HepG2 (cell line): ENCODE data around the gene GALNT17. TPM values are rescaled to one million over a fixed set of nuclear protein-coding genes. Genes with fewer than 3 reads are reported as not detected.

Experiments used
- ATAC-seq: fragments of 200-7000 bp; cut with Tn5 transposase; 3 replicates; pipeline ENCODE4 v1.9.1; 2020; ENCODE audit warnings: mild to moderate bottlenecking, moderate library complexity
- BruUV-seq: library from RNA; stranded (reverse); fragments of 400-500 nt; replicated peaks from 2 replicates; lab custom pipeline; 2021; lab: Mats Ljungman, UMichigan
- CTCF ChIA-PET: fragments of 300-600 bp; formaldehyde crosslinking; extraction: SDS; loops from one replicate; lab custom pipeline; 2021; ENCODE audit warnings: low total read pairs, inconsistent platforms, low intra/inter-chr PET ratio; lab: Yijun Ruan, JAX
- POLR2A ChIA-PET: fragments of 350-600 bp; sonication (Branson Sonifier 250); formaldehyde crosslinking; loops from one replicate; lab custom pipeline; 2020; ENCODE audit warnings: antibody characterized with exemption, inconsistent platforms; lab: Yijun Ruan, JAX
- DNase-seq: peaks from one replicate; pipeline ENCODE4 v3.0.0-alpha.2; 2015; ENCODE audit warnings: low spot score
- FAIRE-seq: peaks from 3 replicates; lab custom pipeline; 2011; peaks lifted over from hg19 to GRCh38; lab: Jason Lieb, UNC
- H2AFZ ChIP-seq: one replicate; pipeline ENCODE4 v1.6.1; 2011; ENCODE audit warnings: low read length, inconsistent platforms
- H3K27ac ChIP-seq: fragments of 300-600 bp; 3 replicates; pipeline ENCODE4 v1.8.0; 2011; ENCODE audit warnings: mixed run types, mild to moderate bottlenecking, mixed read lengths, low read length, inconsistent platforms; ENCODE audit not compliant: insufficient read depth; ENCODE audit errors: extremely low read length
- H3K27me3 ChIP-seq, 2 experiments: fragments of 200-600 bp in 1 of 2; 2 replicates in 1 of 2; 3 replicates in 1 of 2; pipeline versions ENCODE4 v1.6.0 to v1.8.0; 2011; ENCODE audit warnings: low read length in 2 of 2, mild to moderate bottlenecking in 2 of 2, moderate library complexity in 2 of 2, inconsistent platforms in 1 of 2; ENCODE audit not compliant: insufficient read depth in 2 of 2, control insufficient read depth in 1 of 2
- H3K36me3 ChIP-seq, 2 experiments: fragments of 200-600 bp in 1 of 2; replicated peaks in 1 of 2; 2 replicates in 1 of 2; 3 replicates in 1 of 2; pipeline versions ENCODE4 v1.5.1 to v1.8.0; 2011; ENCODE audit warnings: low read length in 2 of 2, inconsistent platforms in 1 of 2; ENCODE audit not compliant: insufficient read depth in 2 of 2, control insufficient read depth in 1 of 2
- H3K4me1 ChIP-seq: 2 replicates; pipeline ENCODE4 v1.5.1; 2012; ENCODE audit warnings: low read length, inconsistent platforms; ENCODE audit not compliant: insufficient read depth
- H3K4me2 ChIP-seq: 2 replicates; pipeline ENCODE4 v1.6.0; 2011; ENCODE audit warnings: low read depth, low read length, inconsistent platforms
- H3K4me3 ChIP-seq, 3 experiments: fragments of 200-600 bp in 1 of 3; sonication (generic), shearing (Covaris generic) in 1 of 3; replicated peaks in 1 of 3; 2 replicates each; pipeline ENCODE4 v1.5.1; 2011 to 2016; ENCODE audit warnings: low read length in 3 of 3, inconsistent platforms in 2 of 3, low read depth in 2 of 3, mild to moderate bottlenecking in 2 of 3, control low read depth in 1 of 3, mixed read lengths in 1 of 3; ENCODE audit not compliant: insufficient read depth in 1 of 3
- H3K79me2 ChIP-seq: one replicate; pipeline ENCODE4 v1.6.1; 2011; ENCODE audit warnings: low read length, inconsistent platforms; ENCODE audit not compliant: insufficient read depth
- H3K9ac ChIP-seq: 2 replicates; pipeline ENCODE4 v1.6.0; 2011; ENCODE audit warnings: mild to moderate bottlenecking, low read depth, low read length, inconsistent platforms; ENCODE audit not compliant: insufficient read depth
- H3K9me3 ChIP-seq: 2 replicates; pipeline ENCODE4 v1.5.1; 2012; ENCODE audit warnings: mild to moderate bottlenecking, low read length
- H4K20me1 ChIP-seq: 2 replicates; pipeline ENCODE4 v1.6.0; 2011; ENCODE audit warnings: inconsistent platforms, mild to moderate bottlenecking, low read length, moderate library complexity; ENCODE audit not compliant: insufficient read depth
- ARNT2 ChIP-seq: sonication (generic); formaldehyde crosslinking; IDR thresholded peaks from 2 replicates; pipeline ENCODE4 v1.8.0; 2022; ENCODE audit warnings: mild to moderate bottlenecking, low read depth, missing genetic modification reagents, moderate library complexity
- DRAP1 ChIP-seq: IDR thresholded peaks from 2 replicates; pipeline ENCODE4 v1.6.1; 2016; ENCODE audit warnings: missing genetic modification reagents, missing compliant biosample characterization
- FOXK2 ChIP-seq: fragments of 450-650 bp; IDR thresholded peaks from 2 replicates; pipeline ENCODE4 v1.6.1; 2016
- GTF3A ChIP-seq: sonication (generic); formaldehyde crosslinking; conservative IDR thresholded peaks from 2 replicates; pipeline ENCODE4 v1.4.0; 2020; ENCODE audit warnings: mild to moderate bottlenecking, missing genetic modification reagents
- MAFG ChIP-seq: sonication (generic); formaldehyde crosslinking; IDR thresholded peaks from 2 replicates; pipeline ENCODE4 v1.5.1; 2020; ENCODE audit warnings: mild to moderate bottlenecking, missing genetic modification reagents
- MED13 ChIP-seq: sonication (generic); formaldehyde crosslinking; IDR thresholded peaks from 2 replicates; pipeline ENCODE4 v1.5.0; 2020; ENCODE audit warnings: missing genetic modification reagents
- NR2C2 ChIP-seq: sonication (generic); formaldehyde crosslinking; IDR thresholded peaks from 2 replicates; pipeline ENCODE4 v1.4.0; 2020; ENCODE audit warnings: missing genetic modification reagents, mild to moderate bottlenecking, moderate library complexity, borderline replicate concordance
- SKIL ChIP-seq: sonication (generic); formaldehyde crosslinking; IDR thresholded peaks from 2 replicates; pipeline ENCODE4 v1.8.0; 2022; ENCODE audit warnings: missing genetic modification reagents, mild to moderate bottlenecking, moderate library complexity, borderline replicate concordance
- SMYD3 ChIP-seq: sonication (generic); formaldehyde crosslinking; IDR thresholded peaks from 2 replicates; pipeline ENCODE4 v1.8.1; 2023; ENCODE audit warnings: mild to moderate bottlenecking, missing genetic modification reagents
- ZBTB3 ChIP-seq: sonication (generic); formaldehyde crosslinking; IDR thresholded peaks from 2 replicates; pipeline ENCODE4 v1.4.0; 2020; ENCODE audit warnings: low read depth, mild to moderate bottlenecking, moderate library complexity, missing genetic modification reagents, borderline replicate concordance
- ZFP41 ChIP-seq: sonication (generic); formaldehyde crosslinking; IDR thresholded peaks from 2 replicates; pipeline ENCODE4 v1.4.0; 2020; ENCODE audit warnings: mild to moderate bottlenecking, missing genetic modification reagents, borderline replicate concordance
- ZFYVE20 ChIP-seq: sonication (generic); formaldehyde crosslinking; IDR thresholded peaks from 2 replicates; pipeline ENCODE4 v1.8.0; 2023; ENCODE audit warnings: low read depth, mild to moderate bottlenecking, moderate library complexity, missing genetic modification reagents, borderline replicate concordance
- ZNF10 ChIP-seq: sonication (generic); formaldehyde crosslinking; IDR thresholded peaks from 2 replicates; pipeline ENCODE4 v1.4.0; 2020; ENCODE audit warnings: mild to moderate bottlenecking, low read depth, missing genetic modification reagents, borderline replicate concordance
- ZNF225 ChIP-seq: sonication (generic); formaldehyde crosslinking; IDR thresholded peaks from 2 replicates; pipeline ENCODE4 v1.4.0; 2020; ENCODE audit warnings: mild to moderate bottlenecking, missing genetic modification reagents
- ZNF446 ChIP-seq: sonication (generic); formaldehyde crosslinking; IDR thresholded peaks from 2 replicates; pipeline ENCODE4 v1.5.0; 2020; ENCODE audit warnings: mild to moderate bottlenecking, missing genetic modification reagents
- ZNF549 ChIP-seq: sonication (generic); formaldehyde crosslinking; IDR thresholded peaks from 2 replicates; pipeline ENCODE4 v1.5.0; 2020; ENCODE audit warnings: missing genetic modification reagents
- ZNF577 ChIP-seq: sonication (generic); formaldehyde crosslinking; IDR thresholded peaks from 2 replicates; pipeline ENCODE4 v1.4.0; 2020; ENCODE audit warnings: mild to moderate bottlenecking, low read depth, missing genetic modification reagents, borderline replicate concordance
- WGBS: methylation state at CpG from one replicate; pipeline ENCODE4 v1.1.6; 2017; ENCODE audit warnings: low lambda C conversion rate; 5-methylcytosine and 5-hydroxymethylcytosine counted together
- in situ Hi-C: cut with HindIII; loops from 2 replicates; pipeline ENCODE4 v1.10.0; 2017; ENCODE audit warnings: low pct_unique_long_range_greater_than_20kb; ENCODE audit not compliant: extremely low pct_ligation_motif_present
- intact Hi-C: fragments of 100-400 bp; cut with micrococcal nuclease; formaldehyde crosslinking; loops from one replicate; pipeline ENCODE4 v1.10.0; 2022; ENCODE audit not compliant: unreplicated experiment
- polyA plus RNA-seq, 8 experiments: library from polyadenylated mRNA; depleted of rRNA in 3 of 8; stranded (reverse) in 7 of 8; unstranded in 1 of 8; fragments of >200 nt; fragmentation: Illumina TruSeq in 4 of 8; extraction: Trizol in 4 of 8; gene quantifications; 2 replicates each; pipeline versions ENCODE4 v1.2.1 to v1.2.3, GENCODE V29; 2011 to 2016; ENCODE audit warnings: low read depth in 4 of 8, missing spikeins in 1 of 8, mixed read lengths in 1 of 8; ENCODE audit not compliant: insufficient read depth in 1 of 8
- total RNA-seq, 5 experiments: library from RNA; depleted of rRNA; stranded (reverse); fragments of >200 nt; fragmentation: Illumina TruSeq; extraction: Trizol; gene quantifications; 2 replicates each; pipeline ENCODE4 v1.2.3, GENCODE V29; 2016; ENCODE audit warnings: low read depth in 1 of 5
- TF ChIP-seq, protein P1 (sequence below), 2 experiments: sonication (generic) in 1 of 2; formaldehyde crosslinking in 1 of 2; IDR thresholded peaks; 2 replicates each; pipeline versions ENCODE4 v1.5.1 to v1.6.1; 2011 to 2020; ENCODE audit warnings: borderline replicate concordance in 1 of 2, low read depth in 1 of 2, low read length in 1 of 2, mild to moderate bottlenecking in 1 of 2, missing genetic modification reagents in 1 of 2, moderate library complexity in 1 of 2

Gene GALNT17
- total and polyA plus RNA-seq, 2 of the 13 experiments (the other 11 are each of a cell fraction or from before 2014, with no cell fraction given), result not detected

DNA sequence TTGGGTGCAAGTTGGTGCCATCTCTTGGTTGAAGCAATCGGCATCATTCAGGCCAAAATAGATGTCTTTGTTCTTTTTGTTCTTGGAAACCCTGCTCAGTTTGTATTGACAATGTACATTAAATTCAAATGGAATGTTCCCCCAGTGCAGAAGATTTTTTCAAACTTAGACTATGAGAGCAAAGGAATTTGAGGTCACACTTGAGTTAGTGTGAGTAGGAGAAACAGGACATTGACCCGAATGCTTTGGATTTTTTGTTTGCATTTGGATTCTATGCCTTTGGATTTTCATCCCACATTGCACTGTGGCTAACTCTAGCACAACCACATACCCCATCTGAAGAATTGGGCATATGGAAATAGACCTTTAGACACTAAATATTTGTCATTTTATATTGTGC, 480.0 kb downstream of the GALNT17 start:
- ChIA-PET POLR2A (no interaction called here), CTCF (no interaction called here)
- no peak overlapping the region for H3K9ac ChIP-seq
- BruUV-seq, result no TSS peak
- ATAC-seq, result no peak
- WGBS, result 47% methylated on average over 2 of the region's 2 CpGs
- H3K79me2 ChIP-seq, result no peaks in the 10 kb centered on the region
- no peaks in the 10 kb centered on the region for H3K27me3 ChIP-seq
- no peaks in the 10 kb centered on the region for H4K20me1 ChIP-seq
- no peak overlapping the region for H2AFZ ChIP-seq
- H3K9me3 ChIP-seq, result no peaks in the 10 kb centered on the region
- H3K4me2 ChIP-seq, result no peak overlapping the region
- no peak for FAIRE-seq
- no peak overlapping the region for H3K27ac ChIP-seq
- TF ChIP-seq ZNF577 (CRISPR knock-in tag) (no peak), ZBTB3 (CRISPR knock-in tag) (no peak), DRAP1 (no peak), ZNF225 (CRISPR knock-in tag) (no peak), SMYD3 (CRISPR knock-in tag) (no peak), GTF3A (CRISPR knock-in tag) (no peak), NR2C2 (no peak), ZNF549 (CRISPR knock-in tag) (no peak), ZFP41 (CRISPR knock-in tag) (no peak), ARNT2 (CRISPR knock-in tag) (no peak), MAFG (no peak), FOXK2 (no peak), SKIL (CRISPR knock-in tag) (no peak), MED13 (CRISPR knock-in tag) (no peak), ZFYVE20 (CRISPR knock-in tag) (no peak), ZNF446 (no peak), ZNF10 (no peak)
- TF ChIP-seq, protein P1, sequence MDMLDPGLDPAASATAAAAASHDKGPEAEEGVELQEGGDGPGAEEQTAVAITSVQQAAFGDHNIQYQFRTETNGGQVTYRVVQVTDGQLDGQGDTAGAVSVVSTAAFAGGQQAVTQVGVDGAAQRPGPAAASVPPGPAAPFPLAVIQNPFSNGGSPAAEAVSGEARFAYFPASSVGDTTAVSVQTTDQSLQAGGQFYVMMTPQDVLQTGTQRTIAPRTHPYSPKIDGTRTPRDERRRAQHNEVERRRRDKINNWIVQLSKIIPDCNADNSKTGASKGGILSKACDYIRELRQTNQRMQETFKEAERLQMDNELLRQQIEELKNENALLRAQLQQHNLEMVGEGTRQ (IDR thresholded peaks at IDR 0.05; ENCODE audit: low read depth, low read length), result no peak
- TF ChIP-seq, protein P1 (CRISPR knock-in tag; IDR thresholded peaks at IDR 0.05; ENCODE audit: borderline replicate concordance), result no peak
- in situ Hi-C loops, result no loop called here
- no peaks in the 10 kb centered on the region for H3K36me3 ChIP-seq
- no peaks in the 10 kb centered on the region for H3K4me1 ChIP-seq
- intact Hi-C loops, result no loop called here
- no peak for DNase-seq
- H3K4me3 ChIP-seq, result no peak overlapping the region
